Rectal smooth muscle tissue (tissue), 1 donor: Measurements from ENCODE around the gene SCAPER.

ENCODE experiments used
- H3K27ac ChIP-seq: one replicate; pipeline ENCODE4 v1.7.0; 2013; ENCODE audit warnings: low read depth, low read length, inconsistent platforms
- H3K27me3 ChIP-seq: one replicate; pipeline ENCODE4 v1.7.0; 2013; ENCODE audit warnings: low read length; ENCODE audit not compliant: control insufficient read depth, insufficient read depth
- H3K36me3 ChIP-seq: one replicate; pipeline ENCODE4 v1.7.0; 2013; ENCODE audit warnings: low read length; ENCODE audit not compliant: control insufficient read depth, insufficient read depth
- H3K4me1 ChIP-seq: one replicate; pipeline ENCODE4 v1.7.0; 2013; ENCODE audit warnings: low read length; ENCODE audit not compliant: control insufficient read depth, insufficient read depth
- H3K4me3 ChIP-seq: one replicate; pipeline ENCODE4 v1.7.0; 2013; ENCODE audit warnings: low read length
- H3K9ac ChIP-seq: one replicate; pipeline ENCODE4 v1.7.0; 2013; ENCODE audit warnings: low read length

The SCAPER gene

DNA sequence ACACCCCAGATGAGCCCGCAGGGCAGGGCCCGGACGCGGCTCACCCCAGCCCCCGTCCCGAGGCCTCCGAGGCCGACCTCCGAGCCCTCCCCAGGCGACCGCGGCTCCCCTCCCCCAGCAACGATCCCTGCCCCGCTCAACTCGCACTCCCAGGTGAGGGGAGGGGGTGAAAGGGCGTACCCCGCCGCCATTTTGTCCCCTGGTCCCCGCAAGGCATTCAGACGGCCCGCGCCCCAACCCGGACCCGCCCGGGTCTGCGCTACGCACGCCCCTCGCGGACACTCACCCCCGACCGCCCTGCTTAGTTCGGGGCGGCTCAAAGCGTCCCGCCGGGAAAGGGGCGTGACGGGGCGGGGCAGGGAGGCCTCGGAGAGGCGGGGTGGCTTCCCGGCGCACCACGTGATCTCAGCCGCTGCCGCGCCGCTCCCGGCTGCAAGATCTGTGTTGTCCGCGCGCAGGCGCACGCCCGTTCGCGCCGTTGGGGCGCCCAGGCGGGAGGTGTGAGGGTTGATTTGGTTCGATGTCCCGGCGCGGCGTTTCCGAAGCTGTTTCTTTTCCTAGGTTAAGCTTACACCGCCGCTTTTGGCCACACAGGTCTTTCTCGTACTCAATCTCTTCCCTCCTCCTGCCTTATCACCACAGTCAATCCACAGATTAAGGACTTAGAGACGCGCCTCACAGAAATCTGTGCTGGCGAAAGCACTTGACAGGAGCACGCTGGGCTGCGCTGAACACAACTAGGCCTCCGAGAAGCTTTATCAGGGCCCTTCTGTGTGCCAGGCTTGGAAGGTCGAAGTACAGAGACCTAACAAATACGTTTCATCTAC is at the start of gene SCAPER:
TSS of gene SCAPER (minus strand) at position 328 of the 827 bp plus-strand sequence. CDS start 21,523 bp downstream, outside the sequence.
- Histone ChIP-seq H3K27ac (peak within 1 kb of the TSS; percentile 79), H3K4me1 (peaks cover 8% of the 10 kb centered on the region), H3K27me3 (no peaks in the 10 kb centered on the region), H3K4me3 (peak within 1 kb of the TSS; percentile 91), H3K36me3 (no peaks in the 10 kb centered on the region), H3K9ac (peak within 1 kb of the TSS; percentile 3)

DNA sequence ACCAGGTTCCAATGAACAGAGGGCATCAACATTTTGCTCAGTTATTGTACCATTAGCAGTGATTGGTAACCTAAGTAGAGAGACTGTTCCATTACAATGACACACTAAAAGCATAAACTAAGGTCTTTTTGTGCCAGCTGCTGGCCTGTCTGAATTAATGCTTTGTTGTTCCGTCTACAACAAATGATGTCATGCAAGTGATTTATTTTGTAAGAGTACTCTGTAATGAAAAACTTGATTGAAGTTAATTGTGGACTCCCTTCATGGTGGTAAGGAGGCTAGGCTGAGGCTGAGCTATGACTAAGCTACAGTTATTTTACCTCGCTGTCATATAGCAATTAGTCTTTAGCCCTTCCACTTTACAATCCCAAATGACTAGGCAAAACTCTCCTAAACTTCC is 49.6 kb upstream of the SCAPER start:
- no peaks in the 10 kb centered on the region for H3K27me3 ChIP-seq
- H3K27ac ChIP-seq: no peak overlapping the region
- no peak overlapping the region for H3K4me3 ChIP-seq
- no peaks in the 10 kb centered on the region for H3K36me3 ChIP-seq
- peaks cover 7% of the 10 kb centered on the region for H3K4me1 ChIP-seq
- H3K9ac ChIP-seq: no peak overlapping the region

- H3K9ac ChIP-seq: no peak overlapping the region
- H3K36me3 ChIP-seq: no peaks in the 10 kb centered on the region
- H3K27me3 ChIP-seq: no peaks in the 10 kb centered on the region
- H3K4me1 ChIP-seq: peaks cover 7% of the 10 kb centered on the region
- no peak overlapping the region for H3K27ac ChIP-seq
- H3K4me3 ChIP-seq: no peak overlapping the region
Observed at GRCh38 chr15:76953913-76954312, 48.8 kb upstream of the SCAPER start.

- peaks cover 7% of the 10 kb centered on the region for H3K4me1 ChIP-seq
- no peak overlapping the region for H3K4me3 ChIP-seq
- no peak overlapping the region for H3K9ac ChIP-seq
- H3K27me3 ChIP-seq: no peaks in the 10 kb centered on the region
- no peaks in the 10 kb centered on the region for H3K36me3 ChIP-seq
- no peak overlapping the region for H3K27ac ChIP-seq
Observed at GRCh38 chr15:76951220-76951619, 46.1 kb upstream of the SCAPER start.

- Histone ChIP-seq H3K36me3 (no peaks in the 10 kb centered on the region), H3K4me3 (no peak overlapping the region), H3K4me1 (peaks cover 5% of the 10 kb centered on the region)
Observed at GRCh38 chr15:76947454-76947853, 42.3 kb upstream of the SCAPER start.

GRCh38 chr15:76945494-76946093 is 40.5 kb upstream of the SCAPER start:
- H3K36me3 ChIP-seq: no peaks in the 10 kb centered on the region
- H3K4me1 ChIP-seq: peaks cover 5% of the 10 kb centered on the region
- H3K27me3 ChIP-seq: no peaks in the 10 kb centered on the region
- no peak overlapping the region for H3K9ac ChIP-seq
- H3K27ac ChIP-seq: peak overlapping the region; percentile 12
- no peak overlapping the region for H3K4me3 ChIP-seq

More at GRCh38 chr15:76947454-76947853, 42.3 kb upstream of the SCAPER start:
- H3K27ac ChIP-seq: no peak overlapping the region
- no peak overlapping the region for H3K9ac ChIP-seq
- H3K27me3 ChIP-seq: no peaks in the 10 kb centered on the region

DNA sequence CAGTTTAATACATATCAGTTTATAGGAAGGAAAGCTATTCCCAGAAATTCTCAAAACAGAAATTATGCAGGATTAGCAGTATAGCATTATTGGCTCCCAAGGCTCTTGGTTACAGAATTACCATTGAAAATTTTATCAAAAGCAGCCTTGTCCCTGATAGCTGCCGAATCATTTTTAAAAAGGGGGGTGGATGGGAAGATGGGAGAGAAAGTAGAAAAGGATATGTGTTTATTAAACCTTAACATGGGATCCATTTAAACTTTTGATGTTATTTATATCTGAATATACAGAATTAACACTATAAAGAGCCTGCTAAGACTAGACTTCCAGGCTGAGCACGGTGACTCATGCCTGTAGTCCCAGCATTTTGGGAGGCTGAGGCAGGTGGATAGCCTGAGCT is 37.2 kb upstream of the SCAPER start:
- no peak overlapping the region for H3K9ac ChIP-seq
- no peak overlapping the region for H3K27ac ChIP-seq
- no peaks in the 10 kb centered on the region for H3K27me3 ChIP-seq
- no peak overlapping the region for H3K4me3 ChIP-seq
- peaks cover 5% of the 10 kb centered on the region for H3K4me1 ChIP-seq
- no peaks in the 10 kb centered on the region for H3K36me3 ChIP-seq

DNA sequence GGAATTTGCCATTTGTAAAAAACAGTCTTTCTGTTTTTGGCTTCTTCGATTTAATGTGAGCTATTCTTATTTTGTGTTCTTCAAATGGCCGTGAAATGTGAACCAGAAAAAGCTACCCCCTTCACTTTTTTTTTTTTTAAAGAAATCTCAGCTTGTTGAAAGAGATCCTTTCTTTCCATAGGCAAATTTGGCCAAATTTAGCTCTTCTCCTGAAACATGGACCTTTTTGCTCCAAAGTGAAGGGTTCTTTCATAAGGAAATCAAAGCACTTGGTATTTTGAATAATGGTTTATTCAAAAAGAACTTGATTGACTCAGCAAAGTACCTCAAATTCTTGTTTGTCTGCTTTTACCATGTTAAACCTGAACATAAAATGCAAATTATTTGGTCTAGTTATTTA is 36.5 kb upstream of the SCAPER start:
- no peak overlapping the region for H3K27ac ChIP-seq
- H3K36me3 ChIP-seq: no peaks in the 10 kb centered on the region
- peaks cover 5% of the 10 kb centered on the region for H3K4me1 ChIP-seq
- no peaks in the 10 kb centered on the region for H3K27me3 ChIP-seq
- H3K4me3 ChIP-seq: no peak overlapping the region
- H3K9ac ChIP-seq: no peak overlapping the region

GRCh38 chr15:76939715-76940114 is 34.6 kb upstream of the SCAPER start:
- Histone ChIP-seq H3K27me3 (no peaks in the 10 kb centered on the region), H3K27ac (no peak overlapping the region), H3K9ac (no peak overlapping the region), H3K4me1 (no peaks in the 10 kb centered on the region), H3K4me3 (no peak overlapping the region), H3K36me3 (peaks cover 3% of the 10 kb centered on the region)

DNA sequence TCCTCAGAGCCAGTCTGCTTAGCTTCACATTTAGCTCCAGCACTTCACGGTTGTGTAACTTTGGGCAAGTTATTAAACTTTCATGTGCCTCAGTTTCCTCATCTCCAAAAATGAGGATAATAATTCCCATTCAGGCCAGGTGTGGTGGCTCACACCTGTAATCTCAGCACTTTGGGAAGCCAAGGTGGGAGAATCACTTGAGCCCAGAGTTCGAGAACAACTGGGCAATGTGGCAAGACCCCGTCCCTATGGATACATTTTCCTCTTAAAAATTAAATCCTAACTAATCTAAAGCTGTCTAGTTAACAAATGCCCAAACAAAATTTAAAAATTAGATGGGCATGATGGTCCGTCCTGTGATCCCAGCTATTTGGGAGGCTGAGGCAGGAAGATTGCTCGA is 33.6 kb upstream of the SCAPER start:
- Histone ChIP-seq H3K4me3 (no peak overlapping the region), H3K27ac (no peak overlapping the region), H3K4me1 (no peaks in the 10 kb centered on the region), H3K9ac (no peak overlapping the region), H3K36me3 (peaks cover 3% of the 10 kb centered on the region), H3K27me3 (no peaks in the 10 kb centered on the region)

DNA sequence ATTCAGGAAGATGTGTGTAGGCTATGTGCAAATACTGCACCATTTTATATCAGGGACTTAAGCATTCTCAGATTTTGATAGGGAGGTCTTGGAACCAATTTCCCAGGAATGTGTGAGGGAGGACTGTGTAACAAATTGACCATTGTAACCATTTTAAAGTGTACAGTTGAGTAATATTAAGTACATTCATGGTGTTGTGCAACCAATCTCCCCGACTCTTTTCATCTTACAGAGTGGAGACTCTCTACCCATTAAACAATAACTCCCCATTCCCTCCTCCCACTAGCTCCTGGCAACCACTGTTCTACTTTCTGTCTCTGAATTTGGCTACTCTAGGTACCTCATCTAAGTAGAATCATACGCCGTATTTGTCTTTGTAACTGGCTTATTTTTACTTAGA is 31.5 kb upstream of the SCAPER start:
- no peaks in the 10 kb centered on the region for H3K4me1 ChIP-seq
- no peak overlapping the region for H3K27ac ChIP-seq
- no peak overlapping the region for H3K4me3 ChIP-seq
- no peaks in the 10 kb centered on the region for H3K27me3 ChIP-seq
- H3K36me3 ChIP-seq: peaks cover 3% of the 10 kb centered on the region
- no peak overlapping the region for H3K9ac ChIP-seq

- H3K4me1 ChIP-seq: no peaks in the 10 kb centered on the region
- no peaks in the 10 kb centered on the region for H3K27me3 ChIP-seq
- H3K36me3 ChIP-seq: peaks cover 3% of the 10 kb centered on the region
- H3K27ac ChIP-seq: no peak overlapping the region
- H3K4me3 ChIP-seq: no peak overlapping the region
- no peak overlapping the region for H3K9ac ChIP-seq
Observed at GRCh38 chr15:76935620-76936019, 30.5 kb upstream of the SCAPER start.
